Right hindlimb (tissue), 1 donor: Measurements from ENCODE around the gene SH3RF3.
"Not testable (repeated sequence)": the region's sequence is repeated elsewhere in the genome, so short reads cannot be mapped to it uniquely, and the experiment has no call there.

ENCODE experiments used
- DNase-seq: peaks from one replicate; pipeline ENCODE4 v3.0.0-alpha.2; 2018

The SH3RF3 gene

DNA sequence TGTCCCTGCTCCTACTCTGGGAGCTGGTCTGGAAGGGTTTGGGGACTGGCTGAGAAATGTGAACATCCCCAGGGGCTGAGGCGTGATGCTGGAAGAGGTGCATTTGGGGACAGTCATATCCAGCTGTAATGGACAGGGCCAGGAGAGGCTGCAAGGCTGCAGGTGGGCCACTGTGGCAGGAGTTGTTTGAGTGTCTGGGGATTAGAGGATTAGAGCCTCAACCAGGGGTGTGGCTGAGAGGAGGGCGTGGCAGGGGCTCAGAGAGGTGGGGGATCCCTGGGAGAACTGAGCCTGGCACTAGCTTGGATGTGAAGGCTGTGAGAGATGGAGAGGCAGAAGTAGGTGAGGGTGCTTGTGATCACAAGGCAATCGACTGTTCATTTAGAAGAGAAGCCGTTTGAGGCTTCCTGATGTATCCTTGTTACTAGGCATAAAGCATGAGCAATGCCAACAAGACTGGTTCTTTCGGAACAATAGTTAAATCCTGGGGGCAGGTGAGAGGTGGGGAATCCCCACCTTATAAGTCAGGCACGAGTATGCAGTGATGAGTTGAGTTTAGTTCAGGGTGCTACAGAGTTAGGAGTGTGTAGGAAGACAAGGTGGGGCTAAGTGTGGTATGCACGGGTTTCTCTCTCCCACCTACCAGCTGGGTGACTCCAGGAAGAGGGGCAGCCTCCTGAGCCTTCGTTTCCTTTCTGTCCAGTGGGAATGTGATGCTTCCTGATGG, 31.9 kb downstream of the SH3RF3 start:
- DNase-seq: no peak

DNA sequence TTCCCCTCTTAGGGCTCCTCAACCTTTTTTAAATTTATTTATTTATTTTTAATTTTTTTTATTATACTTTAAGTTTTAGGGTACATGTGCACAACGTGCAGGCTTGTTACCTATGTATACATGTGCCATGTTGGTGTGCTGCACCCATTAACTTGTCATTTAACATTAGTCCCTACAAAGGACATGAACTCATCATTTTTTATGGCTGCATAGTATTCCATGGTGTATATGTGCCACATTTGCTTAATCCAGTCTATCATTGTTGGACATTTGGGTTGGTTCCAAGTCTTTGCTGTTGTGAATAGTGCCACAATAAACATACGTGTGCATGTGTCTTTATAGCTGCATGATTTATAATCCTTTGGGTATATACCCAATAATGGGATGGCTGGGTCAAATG, 33.4 kb downstream of the SH3RF3 start:
- DNase-seq: not testable (repeated sequence)

DNA sequence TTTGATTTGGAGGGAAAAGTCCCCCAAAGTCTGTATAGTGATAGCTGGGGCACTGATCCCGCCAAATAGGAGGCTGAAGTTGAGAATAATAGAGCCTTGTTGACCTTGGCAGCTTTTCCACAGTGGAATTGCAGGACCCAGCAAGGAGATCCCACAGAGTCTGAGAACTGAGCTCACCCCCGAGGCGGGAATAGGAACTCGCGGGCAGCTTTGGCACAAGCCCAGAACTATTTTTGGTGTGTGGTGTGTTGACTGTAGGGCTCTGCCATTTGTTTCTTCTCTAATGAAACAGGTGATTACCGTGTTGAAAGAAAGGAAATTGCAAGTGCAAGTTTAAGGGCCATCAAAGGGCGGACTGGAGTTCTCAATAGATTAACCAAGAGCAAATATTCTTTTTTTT, 34.0 kb downstream of the SH3RF3 start:
- DNase-seq: peak; percentile 63

DNA sequence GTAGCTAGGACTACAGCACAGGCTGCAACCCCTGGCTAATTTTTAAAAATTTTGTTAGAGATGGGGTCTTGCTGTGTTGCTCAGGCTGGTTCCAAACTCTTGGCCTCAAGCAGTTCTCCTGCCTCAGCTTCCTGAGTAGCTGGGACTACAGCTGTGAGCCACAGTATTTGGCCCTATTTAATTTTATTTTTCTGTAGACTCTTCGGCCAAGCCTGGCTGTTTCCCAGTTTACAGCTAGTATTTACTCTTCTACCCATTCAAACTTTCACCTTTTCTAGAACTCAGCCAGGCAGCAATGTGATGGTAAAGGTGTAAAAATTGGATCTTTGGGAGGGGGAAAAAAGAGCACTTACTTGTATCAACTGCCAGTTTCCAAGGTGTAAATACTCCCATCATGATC, 35.3 kb downstream of the SH3RF3 start:
- DNase-seq: no peak

DNA sequence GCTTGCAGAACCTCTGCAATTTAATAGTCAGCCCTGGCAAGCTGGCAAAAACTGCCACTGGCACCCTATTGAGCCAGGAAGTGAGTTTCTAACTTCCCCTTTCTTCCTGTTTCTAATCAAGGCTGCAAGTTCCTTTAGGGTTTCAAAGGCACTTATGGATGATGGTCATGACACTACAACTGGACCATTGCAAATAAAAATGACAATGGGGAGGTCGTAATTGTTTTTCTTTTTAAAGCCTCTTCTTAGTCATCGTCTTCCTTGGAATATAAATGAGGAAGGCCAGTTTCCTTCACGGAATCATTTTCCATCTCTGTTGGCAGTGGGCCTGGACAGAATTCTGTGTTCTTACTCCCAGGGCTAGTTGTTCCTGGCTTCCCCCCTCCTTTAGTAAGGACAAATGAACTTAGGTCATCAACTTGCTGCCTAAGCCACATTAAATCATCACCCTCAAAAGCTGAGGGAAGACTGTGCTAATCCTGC, 35.8 kb downstream of the SH3RF3 start:
- peak; percentile 79 for DNase-seq

DNA sequence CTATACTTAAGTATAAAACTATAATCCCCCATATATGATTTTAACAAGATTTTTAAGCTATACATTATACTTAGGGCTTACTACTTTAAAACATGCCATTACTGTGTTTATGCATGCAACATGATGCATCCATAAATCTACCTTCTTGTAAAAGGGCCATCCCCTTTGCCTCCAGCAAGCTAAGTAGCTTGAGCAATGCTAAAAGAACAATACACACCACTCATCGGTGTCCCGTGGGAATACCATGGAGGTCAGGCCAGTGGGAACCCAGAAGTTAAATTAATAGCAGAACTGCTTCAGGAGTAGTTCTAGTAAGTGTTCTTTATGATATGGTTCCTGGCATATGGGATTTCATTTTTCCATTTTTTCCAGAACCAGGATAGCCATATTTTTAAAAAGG, 37.8 kb downstream of the SH3RF3 start:
- DNase-seq: no peak

DNA sequence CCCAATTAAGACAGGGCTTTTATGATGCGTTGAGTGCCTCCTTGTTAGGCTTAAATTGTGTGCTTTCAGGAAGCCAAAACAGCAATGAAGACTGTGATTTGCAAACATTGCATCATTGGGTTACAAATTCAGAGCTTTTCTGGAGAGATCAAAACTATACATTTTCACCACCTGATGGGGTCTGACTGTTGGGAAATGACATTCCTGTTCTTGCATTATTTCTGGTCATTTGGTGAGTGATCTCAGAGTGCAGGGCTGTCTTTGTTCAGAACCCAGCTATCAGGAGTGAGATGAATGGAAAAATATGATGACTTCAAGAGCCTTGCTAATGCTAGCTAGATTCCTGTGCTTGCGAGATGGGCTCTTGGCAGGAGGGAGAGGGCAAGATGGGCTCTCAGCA, 39.1 kb downstream of the SH3RF3 start:
- DNase-seq: no peak

DNA sequence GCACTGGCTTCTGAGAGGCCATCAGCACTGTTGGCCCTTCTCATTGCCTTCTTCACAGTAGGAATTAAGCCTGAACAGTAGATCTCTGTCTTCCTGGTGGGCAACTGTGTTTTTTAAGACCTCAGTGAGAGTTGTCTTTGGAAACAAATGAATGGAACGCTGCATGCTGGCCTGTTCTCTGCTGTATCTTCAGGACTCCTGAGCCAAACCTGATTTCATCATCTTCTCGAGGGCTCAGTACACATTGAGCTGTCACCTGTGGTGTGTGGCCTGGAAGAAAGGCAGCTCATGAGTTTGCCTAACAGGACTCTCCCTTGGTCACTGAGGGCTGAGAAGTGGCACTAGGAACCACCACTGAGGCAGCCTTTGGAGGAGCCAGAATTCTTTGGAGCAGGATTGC, 39.7 kb downstream of the SH3RF3 start:
- DNase-seq: no peak

DNA sequence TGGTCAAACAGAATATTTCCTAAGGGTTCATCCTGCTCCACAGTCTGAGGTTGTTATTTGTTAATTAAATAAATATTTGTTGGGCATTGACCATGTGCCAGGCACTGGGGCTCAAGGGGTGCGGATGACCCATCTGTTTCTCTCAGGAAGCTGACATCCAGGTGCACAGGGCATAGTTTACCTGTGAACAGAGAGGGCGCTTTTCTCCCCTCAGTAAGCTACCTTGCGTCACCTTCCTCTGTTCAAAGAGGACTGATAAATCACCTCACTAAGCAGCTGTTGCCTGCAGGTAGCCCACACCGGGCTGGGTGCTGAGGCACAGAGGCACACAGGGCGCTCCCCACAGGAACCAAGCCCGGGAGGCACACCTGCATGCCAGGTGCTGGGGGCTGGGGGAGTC, 41.6 kb downstream of the SH3RF3 start:
- DNase-seq: no peak

DNA sequence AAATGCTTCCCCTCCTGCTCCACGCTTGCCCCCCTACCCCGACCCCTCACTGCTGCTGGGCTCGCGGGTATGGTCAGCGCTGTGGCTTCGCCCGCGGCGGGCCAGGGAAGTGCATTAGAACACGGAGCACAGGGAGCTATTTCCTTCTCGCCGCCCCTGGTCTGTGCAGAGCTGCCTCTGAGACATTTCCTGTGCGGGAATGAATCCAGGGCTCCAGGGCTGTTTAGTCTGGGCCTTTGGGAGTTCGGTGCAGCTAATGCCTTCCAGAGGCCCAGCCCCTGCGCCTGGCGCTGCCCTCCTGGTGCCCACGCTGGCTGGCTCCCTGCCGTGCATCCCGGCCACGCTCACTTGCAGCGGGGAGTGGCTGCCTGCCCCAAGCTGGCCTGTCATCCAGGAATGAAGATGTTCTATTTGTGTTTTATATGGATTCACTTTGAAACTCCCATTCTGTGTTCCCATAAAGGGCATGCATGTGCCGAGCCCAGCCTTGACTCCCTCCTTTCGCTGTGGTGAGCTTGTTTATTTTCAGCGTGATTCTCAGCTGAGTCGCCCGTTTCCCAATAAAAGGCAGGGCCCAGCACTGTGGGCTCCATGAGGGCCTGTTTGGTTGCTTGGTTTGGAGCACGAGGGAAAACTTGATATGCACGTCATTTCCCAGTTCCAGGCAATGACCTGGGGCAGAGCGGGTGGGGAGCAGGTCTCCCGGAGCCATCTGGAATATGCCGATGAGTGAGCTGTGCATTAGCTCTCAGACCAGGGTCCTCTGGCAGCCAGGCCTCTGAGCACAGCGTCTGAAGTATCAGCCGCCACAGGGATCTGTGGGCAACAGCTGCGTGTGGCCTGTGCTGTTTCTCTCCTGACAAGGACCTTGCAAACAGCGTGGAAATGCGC, 42.7 kb downstream of the SH3RF3 start:
- peak; percentile 74 for DNase-seq

DNA sequence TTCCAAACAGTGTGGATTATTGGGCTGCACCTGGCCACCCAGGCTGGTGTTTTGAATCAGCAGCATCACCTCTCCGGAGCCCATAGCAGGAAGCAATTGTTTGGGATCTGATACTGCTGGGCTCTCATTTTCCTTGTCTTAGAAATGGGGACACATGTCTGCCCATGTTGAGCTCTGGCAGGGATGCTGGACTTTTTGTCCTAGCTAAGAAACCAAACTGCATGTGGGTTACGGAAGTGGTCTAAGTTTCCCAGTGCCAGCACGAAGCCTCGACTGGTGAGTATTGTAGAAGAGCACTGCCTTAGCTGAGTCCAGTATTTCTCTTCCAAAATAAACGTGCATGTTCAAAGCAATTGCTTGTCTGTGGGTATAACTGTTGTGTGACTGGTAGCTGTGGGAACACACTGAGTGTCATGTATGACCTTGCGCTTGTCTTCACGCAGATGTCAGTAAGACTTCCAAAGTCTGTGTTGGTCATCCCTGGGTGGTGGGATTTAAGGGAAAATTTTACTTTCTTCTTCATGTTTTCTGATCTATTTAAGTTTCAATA, 43.6 kb downstream of the SH3RF3 start:
- DNase-seq: no peak

DNA sequence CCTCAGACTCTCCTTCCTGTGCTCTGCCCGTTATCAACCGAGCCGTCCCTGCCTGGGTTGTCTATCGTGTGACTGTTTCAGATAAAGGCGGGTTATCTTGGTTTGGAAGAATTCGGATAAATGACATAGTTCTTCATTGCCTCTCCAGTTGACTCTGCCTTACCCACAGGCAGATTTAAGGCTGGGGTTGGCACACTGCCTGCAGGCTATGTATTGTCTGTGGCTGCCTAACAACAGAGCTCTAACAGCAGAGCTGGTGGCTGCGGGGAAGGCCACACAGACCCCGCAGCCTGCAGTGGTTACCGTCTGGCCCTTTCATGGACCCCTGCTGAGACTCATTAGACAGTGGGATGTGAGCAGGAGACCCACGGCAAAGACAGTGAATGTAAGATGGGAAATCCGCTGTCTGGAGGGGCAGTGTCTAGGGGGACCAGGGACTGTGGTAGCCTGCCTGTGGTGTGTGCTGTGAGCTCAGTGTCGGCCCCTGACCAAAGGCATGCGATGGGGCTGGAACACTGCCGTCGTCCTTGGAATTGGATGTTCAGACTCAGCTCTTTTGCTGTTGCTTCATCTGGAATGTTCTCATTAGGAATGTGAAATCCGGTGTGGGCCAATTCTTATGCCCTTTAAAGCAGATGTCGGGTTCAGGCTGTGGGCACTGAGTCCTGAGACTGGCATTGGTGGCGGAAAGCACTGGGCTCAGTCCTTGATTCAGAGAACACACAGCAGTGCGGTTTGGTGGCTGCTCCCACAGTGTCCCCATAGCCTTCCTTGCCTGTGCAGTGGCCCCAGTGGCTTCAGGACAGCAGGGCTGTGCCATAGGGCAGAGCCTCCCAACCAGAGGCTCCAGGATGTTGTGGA, 44.5 kb downstream of the SH3RF3 start:
- DNase-seq: peak; percentile 84

DNA sequence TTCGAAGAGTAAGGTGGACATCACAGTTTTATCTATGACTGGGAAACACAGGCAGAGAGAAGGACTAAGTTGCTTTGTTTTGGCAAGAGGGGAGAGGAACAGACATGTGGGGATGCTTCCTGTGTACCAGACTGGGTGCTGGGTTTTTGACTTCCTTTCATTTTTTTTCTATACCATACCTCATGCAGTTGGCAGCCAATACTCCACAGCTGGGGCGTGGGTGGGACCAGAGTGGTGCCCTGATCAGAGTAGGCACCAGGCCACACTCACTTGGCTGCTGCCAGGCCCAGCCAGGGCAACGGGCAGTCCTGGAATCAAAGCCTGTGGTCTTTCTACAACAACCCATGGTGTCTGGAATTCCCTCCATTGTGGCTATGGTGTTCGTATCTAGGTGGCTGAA, 45.2 kb downstream of the SH3RF3 start:
- peak; percentile 31 for DNase-seq

DNA sequence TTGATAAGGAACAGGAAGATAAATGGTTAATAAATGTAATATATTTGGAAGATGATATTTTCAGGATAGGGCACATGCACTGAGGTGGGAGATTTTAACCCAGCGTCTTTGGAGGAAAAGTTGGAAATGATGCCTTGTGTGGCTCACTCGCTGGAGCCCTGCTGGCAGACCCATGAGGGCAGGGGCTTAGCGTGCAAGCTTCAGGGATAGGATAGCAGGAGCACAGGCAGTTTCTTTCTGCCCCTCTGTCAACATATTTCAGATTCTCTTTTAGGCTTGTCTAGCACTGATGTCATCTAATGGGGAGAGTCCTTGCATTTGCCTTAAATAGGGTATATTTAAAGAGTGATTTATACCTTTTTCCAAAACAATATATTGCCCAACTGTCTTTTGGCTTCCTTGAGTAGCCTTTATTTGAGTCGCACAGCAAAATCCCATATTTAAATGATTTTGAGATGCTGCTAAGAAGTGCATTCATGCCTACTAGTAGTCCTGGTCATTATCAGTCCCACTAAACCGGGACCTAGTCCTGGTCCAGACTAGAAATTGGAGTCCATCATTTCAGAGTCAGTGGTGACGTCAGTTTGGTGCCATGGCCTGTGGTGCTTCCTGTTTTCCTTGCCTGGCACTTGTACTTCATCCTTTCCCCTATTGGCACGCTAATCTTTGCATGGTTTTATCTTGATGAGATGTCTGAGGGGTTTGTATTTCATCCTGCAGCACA, 45.8 kb downstream of the SH3RF3 start:
- DNase-seq: no peak

DNA sequence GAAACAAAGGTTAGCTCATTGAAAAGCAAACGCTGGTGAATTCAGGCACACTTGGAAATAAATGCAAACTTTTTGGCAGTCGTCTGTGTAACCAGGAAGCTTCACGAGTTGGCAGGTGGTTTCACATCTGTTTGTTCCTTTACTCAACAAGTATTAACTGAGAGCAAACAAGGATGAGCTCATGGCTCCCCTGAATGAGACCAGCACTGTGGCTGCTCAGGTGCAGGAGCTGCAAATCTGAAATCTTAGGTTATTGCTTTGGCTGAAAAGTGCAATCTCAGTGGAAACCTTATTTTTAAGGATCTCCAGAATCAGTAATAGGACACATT, 46.3 kb downstream of the SH3RF3 start:
- no peak for DNase-seq

DNA sequence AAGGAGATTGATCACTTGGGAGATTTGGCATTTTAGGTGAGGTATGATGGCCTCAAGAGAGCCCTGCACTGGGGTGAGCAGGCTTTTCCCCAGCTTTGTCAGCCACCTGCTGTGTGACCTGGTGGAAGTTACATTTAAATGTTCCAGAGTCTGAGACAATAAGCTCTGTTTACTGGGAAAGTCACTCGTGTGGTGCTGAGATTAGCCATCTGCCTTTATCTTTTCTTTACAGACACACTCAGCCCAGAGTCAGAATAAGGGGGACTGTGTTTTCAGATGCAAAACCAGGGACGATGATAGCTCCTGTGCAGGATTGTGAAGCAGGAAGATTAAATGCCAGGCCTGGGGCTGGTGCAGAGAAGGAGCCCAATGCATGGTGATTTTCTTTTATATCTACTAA, 47.9 kb downstream of the SH3RF3 start:
- no peak for DNase-seq

DNA sequence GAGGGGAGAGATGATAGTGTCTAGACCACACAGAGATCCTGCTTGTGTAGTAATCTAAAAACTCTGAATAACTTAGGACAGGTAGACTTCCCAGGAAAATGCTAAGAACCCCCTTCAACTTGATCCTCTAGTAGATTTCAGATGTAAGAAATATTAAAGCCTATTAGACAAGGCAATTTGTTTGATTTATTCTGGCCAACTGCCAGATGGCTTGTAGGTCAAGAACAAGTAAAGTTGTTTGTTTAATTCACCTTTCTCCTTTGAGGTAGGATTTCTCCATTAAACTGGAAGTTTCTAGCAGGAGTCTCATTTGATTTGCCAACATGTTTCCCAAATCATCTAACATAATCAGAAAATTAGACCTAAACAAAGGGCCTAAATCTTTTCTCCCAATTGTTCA, 48.6 kb downstream of the SH3RF3 start:
- no peak for DNase-seq

DNA sequence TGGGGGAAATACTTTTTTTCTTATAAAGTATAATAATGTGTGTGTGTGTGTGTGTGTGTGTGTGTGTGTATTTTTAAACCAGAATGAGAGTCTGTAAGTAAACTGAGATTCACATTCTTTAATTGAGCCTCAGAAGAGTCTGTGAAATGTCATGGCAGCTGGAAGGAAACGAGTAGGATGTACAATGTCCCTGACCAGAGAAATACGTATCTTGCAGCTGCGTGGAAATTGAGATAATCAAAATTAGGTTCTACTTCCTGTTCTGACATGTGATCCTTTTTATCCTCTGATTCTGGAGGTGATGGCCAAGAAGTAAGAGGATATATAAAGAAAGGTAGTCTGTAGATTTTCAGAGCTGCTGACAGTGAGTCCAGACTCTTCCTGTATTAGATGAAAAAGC, 50.0 kb downstream of the SH3RF3 start:
- no peak for DNase-seq

DNA sequence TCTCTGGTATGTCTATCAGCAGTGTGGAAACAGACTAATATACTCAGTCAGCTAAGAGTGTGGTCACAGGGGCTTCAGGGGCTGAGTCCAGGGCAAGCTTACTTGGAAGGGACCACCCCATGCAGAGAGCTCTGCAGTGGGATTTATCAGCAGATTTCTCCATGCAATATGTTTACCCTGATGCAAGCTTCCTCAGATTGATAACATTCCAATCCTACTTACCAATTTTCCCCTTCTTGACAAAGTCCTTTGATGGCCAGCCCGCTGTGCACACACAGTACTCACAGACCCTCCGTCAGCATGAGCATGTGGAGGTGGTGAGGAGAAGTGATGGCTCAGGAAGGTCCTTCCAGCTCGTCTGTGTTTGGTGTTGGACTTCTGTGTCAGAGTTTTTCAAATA, 51.8 kb downstream of the SH3RF3 start:
- DNase-seq: no peak

DNA sequence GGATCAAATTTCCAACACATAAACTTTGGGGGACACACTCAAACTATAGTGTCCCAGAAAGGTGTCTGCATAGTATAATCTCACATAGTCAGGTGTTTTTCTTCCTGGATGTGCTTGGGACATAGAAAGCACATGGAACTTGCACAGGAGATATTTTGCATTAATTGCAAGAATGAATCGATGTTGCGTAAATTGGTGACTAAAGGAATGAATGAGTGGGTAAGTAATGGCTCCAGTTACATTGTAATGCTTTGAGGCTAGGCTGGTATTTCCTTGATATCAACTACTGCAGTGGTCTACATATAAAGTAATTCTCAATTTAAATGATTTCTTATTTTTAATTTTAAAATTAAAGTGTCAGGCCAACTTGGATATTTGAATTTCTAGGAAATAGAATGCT, 53.4 kb downstream of the SH3RF3 start:
- DNase-seq: no peak

DNA sequence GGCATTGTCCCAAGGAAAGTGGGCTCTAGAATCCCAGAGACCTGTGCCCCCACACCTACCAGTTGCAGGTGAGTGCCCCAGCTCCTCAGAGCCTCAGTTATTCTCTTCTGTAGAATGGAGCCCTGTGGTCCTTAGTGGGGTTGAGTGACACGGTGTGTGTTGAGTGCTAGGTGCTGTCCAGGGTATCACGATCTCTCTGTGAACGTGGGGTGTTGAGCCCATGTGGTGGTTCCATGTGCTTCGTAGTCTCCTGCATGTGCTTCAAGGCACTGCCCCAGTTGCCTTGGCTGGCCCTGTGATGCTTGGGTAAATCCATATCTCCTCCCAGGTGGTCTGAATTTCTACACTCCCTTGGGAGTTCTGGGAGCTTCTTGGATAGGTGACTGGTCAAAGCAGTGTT, 54.9 kb downstream of the SH3RF3 start:
- no peak for DNase-seq

DNA sequence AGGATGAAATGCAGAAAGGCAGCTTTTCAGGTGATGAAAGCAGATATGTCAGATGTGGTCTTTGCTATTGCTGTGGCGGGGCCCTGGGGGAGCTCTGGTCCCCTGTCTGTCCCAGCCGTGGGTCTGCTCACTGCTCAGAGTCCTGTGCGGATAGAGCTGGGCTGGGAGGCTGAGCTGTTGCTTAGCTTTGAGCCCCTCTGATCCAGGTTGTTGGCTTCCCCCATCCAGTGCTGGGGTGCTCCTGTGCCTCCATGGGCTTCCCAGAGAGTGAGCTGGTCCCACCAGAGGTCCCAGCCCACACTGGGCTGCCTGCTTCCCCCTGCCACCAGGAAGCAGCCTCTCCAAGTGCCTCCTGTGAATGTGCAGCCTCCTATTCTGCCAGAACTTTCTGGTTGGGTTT, 55.4 kb downstream of the SH3RF3 start:
- DNase-seq: no peak
